Mesenteric fat pad (tissue), 1 donor: ENCODE results near the gene AQP9. TPM values are rescaled to one million over a fixed set of nuclear protein-coding genes. Genes with fewer than 3 reads are reported as not detected.

ENCODE experiments used
- DNase-seq: peaks from one replicate; pipeline ENCODE4 v3.0.0-alpha.2; 2020; ENCODE audit warnings: low spot score
- total RNA-seq: library from RNA; stranded (reverse); fragmentation: NEBNext Ultra II Directional; extraction: Animal tissue kit (Norgen Biotek cat#: 25700); gene quantifications from one replicate; pipeline ENCODE4 v1.2.1, GENCODE V29; 2021
- donor health status: DM: yes; HTN: yes; CAD: no.

AQP9 gene
- total RNA-seq, 1 donor from 2014 or later: 21.1 TPM

DNA sequence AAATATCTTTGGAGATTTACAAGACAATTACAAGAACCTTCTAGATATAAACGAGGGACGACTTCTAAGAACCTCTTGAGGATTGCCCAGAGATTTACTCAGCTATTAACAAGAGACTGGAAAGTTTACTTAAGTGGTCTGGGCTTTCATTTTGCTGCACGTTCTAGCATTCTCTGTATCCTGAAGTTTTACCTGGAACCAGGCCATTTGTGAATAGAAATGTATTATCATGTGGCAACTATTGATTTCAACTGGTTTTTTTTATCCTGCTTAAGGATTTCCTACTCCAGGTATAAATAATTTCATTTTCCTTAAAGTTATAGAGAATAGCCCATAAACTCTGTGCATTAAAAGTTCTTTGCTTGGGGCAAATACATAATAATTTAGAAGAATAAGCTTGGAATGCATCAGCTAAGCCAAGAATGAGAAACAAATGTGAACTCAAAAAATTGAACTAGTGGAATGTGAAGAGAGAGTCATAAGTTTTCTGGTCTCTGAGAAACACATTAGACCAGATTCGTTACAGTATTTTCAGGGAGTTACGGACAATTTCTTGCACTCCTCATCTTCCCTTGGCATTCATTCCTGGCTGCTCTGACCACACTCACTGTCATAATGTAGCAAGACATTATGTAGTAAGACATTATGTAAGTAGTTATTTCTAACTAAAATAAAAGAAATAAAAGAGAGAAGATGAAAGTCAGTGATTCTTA lies 1.3 kb downstream of the AQP9 start:
- no peak for DNase-seq

DNA sequence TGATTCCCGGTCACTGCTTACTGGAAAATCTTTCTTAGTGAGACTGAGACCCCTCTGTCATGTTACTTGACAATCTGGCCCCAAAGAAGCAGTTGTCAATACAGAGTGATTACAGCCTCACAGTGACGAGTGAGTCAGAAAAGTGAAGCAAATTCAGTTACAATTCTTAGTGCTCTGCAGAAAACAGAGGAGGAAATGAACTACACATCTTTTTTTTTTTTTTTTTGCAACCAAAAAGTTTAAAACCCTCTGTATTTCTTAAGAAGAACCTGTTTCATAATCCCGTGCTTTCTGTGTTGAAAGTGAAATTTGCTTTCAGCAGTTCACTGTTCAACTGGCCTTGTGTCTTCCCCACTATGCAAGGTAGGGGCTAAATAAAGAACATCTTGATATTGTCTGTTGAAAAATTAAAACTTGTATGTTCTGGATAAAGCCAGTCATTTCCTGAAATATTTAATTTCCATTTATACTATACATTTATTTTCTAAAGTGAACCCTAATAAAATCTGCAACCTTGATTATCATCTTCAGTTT lies 1.9 kb downstream of the AQP9 start:
- DNase-seq: no peak

- no peak for DNase-seq
Measured at GRCh38 chr15:58141894-58142293, 3.7 kb downstream of the AQP9 start.

- DNase-seq: no peak
Measured at GRCh38 chr15:58142827-58143461, 4.8 kb downstream of the AQP9 start.

- no peak for DNase-seq
Measured at GRCh38 chr15:58145606-58146005, 7.4 kb downstream of the AQP9 start.

DNA sequence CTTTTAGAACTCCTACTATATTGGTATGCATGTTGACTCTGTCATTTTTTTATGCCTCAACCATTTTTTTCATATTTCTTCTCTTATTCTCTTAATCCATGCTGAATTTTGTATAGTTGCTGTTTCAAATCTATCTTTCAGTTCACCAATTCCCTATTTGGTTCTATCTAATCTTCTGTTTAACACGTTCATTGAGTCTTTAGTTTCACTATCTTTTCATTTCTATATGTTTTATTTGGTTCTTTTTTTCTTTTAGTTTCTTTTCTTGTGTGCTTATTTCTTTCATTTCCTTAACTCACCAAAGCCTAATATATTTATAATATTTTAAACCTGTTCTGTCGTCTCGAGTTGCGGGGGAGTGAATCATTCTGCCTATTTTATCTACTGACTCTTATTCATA lies 8.0 kb downstream of the AQP9 start:
- DNase-seq: no peak

GRCh38 chr15:58146749-58147148 lies 8.6 kb downstream of the AQP9 start:
- no peak for DNase-seq

DNA sequence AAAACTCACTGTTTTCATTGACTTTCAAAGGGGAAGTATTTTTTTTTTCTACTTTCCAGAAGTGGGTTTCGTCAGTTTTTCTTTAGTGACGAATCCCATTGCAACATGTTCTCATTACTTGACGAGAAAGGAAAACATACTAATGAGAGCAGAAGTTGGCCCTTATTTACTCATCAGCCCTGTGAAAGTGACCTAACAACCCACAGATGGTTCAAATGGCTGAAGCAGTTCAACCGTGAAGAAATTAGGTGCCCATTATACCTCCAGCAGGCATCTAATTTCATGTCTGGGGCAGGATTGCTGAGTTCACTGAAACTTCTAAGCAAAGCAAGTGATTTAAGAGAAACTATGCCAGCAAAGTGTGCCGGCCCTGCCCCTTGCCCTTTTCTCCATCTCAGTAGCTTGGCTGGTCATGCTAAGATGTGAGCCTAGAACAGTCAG lies 9.0 kb downstream of the AQP9 start:
- no peak for DNase-seq

- DNase-seq: no peak
Measured at GRCh38 chr15:58148120-58148519, 9.9 kb downstream of the AQP9 start.

DNA sequence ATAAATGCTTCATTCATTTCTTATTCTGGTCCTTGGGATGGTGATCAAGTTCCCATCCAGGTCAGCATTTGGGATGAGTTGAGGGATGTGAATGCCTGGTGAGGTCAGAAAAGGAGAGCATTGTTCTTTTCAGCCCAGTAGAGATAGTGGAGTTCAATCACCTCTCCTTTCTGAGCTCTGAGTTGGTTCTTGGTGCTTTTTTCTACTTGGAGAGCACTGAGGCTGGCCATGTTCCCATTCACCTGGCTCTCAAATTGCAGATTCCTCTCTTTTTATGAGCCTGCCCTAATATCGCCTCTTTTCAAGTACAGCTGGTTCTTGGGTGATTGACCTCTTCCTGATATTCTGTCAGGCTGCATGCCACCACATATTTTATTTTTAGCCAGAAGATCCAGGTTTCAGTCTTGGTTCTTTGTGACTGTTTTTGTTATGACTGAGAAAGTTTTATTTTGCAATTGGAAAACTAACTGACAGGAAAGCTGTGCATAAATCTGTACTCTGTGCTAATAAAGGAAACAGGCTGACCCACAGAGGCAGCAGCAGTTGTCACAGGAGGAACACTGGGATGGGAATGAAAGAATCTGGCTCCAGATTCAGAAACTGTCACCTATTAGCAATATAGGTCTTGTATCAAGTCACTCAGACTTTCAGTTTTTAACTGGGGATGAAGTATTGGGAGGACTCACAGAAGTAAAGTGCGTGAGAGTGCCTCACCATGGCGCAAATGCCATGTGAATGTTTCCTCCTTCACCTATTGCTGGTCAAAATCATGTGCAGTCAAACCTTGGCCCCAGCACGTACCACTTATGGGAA lies 10.7 kb downstream of the AQP9 start:
- no peak for DNase-seq

DNA sequence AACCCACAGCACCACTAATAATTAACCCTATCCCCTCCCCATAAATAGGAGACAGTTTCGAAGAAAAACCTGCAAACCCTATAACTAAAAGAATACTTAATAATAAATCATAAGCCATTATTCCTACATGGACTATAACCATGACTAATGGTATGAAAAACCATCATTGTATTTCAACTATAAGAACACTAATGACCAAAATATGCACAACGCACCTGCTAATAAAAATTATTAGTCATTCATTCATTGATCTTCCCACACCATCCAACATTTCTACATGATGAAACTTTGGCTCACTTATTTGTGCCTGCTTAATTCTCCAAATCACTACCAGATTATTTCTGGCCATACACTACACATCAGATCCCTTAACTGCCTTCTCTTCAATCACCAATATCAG lies 16.6 kb downstream of the AQP9 start:
- DNase-seq: no peak

DNA sequence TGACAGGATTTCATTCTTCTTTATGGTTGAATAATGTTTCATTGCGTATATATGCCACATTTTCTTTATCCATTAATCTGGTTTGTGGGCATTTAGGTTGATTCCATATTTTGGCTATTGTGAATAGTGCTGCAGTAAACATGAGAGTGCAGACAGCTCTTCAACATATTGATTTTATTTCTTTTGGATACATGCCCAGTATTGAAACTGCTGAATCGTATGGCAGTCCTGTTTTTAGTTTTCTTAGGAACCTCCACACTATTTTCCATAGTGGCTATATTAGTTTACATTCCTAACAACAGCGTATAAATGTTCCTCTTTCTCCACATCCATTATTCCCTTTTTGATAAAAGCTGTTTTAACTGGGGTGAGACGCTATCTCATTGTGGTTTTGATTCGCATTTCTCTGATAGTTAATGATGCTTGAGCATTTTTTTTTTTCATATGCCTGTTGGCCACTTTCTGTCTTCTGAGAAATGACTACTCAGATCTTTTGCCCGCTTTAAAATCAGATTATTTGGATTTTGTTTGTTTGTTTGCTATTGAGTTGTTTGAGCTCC lies 21.7 kb downstream of the AQP9 start:
- DNase-seq: no peak

DNA sequence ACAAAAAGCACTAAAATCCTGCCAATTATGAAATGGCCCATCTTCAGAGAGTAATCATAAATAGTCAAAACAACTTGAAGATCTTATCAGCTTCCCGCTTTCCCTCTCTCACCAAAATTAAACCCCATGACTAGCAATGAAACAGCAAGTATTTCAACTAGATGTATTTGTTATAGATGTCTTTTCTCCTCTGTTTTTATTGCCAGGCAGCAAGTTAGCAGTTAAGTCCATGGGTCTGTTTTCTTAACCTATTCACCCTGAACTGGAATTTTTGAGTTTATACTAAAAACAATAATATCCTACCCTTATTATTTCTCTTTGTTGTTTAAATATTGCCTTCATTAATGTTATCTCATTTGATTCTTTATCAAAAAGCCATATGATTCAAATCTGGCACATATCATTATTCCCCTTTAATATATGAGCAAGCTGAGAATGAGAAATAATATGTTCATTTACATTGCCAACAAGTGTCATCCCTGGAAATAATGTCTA lies 23.3 kb downstream of the AQP9 start:
- DNase-seq: no peak

- DNase-seq: no peak
Measured at GRCh38 chr15:58163985-58164384, 25.8 kb downstream of the AQP9 start.

GRCh38 chr15:58164926-58165325 lies 26.7 kb downstream of the AQP9 start:
- no peak for DNase-seq

- DNase-seq: no peak
Measured at GRCh38 chr15:58165661-58166060, 27.5 kb downstream of the AQP9 start.

DNA sequence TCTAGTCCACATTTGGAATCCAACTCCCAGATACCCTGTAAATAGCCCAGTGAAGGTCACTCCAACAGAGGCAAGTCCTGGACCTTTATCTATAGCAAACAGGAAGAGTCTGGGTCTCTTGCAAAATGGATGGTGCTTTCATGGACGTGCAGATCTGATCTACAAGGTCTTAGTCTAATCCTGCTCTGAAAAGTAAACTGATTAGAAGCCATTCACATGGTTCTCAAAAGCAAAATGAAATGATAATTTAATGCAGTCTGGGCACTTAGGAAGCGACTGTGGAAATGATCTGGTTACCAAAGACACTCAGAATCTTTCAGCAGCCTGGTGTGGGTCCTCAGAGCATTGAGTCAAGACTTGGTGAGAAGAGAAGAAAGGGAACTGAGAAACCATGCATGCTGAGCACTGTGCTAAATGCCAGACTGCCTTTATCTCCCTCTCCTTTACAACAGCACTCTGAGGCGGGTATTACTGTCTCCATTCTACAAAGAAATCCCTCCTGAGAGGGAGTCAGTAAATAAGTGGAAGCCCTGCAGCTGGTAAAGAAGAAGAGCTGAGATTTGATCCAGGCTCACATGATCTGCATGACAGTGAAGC lies 29.0 kb downstream of the AQP9 start:
- no peak for DNase-seq

DNA sequence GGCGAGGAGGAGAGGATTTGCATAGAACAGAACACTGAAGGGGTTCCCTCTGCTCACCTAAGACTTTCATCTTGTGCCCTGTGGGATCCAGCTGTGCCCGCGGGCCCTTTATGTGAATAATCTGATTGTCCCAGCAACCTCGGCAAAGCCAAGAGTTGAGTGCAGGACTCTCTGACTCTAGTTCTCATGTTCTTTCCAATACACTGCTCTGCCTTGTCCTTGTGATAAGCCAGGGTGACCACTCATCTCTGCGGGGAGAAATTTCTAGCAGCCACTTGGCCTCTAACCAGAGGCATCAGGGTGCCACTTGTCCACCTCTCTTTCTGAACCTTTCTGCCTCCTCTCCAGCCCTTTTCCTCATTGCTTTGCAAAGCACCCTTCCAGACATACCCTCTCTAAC lies 31.8 kb downstream of the AQP9 start:
- DNase-seq: no peak

DNA sequence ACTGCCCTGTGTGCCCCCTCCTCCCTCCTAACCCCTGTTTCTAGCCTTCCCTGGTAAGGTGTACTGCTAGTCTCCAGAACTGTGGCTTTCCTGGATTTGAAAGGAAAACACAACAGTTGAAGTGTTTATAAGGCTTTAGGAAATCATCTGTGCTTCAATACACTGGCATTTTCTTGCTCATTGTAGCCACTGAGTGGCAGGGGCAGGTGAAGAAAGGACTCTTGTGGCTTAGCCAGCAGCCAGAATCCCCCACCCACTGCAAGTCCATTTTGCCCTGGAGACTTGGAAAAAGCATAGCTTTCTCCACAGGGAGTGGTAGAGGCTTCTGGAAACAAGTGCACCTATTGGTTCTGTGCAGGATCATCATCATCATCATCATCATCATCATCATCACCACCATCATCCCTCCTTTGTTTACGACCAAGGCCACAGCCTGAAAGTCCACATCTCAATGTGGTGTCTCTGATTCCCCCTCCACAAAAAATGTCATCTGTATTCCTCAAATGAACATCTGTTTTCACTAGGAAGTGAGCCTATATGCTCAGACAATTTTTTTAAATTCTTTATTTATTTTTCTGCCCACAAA lies 33.4 kb downstream of the AQP9 start:
- no peak for DNase-seq

DNA sequence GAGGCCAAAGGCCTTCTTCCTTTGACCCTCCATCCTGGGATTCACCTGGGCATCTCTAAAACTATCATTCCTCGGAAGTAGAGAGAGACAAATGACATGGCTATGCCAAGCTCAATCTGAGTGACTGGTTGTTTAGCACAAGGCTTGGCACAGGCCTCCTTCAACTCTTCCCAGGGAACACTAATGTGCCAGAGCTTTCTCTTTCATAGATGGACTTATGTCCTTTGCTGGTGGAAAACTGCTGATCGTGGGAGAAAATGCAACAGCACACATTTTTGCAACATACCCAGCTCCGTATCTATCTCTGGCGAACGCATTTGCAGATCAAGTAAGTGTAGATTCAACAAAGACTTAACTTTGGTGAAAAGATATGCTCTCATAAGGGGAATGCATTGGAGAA lies 36.5 kb downstream of the AQP9 start:
- DNase-seq: no peak

- no peak for DNase-seq
Measured at GRCh38 chr15:58175955-58176354, 37.8 kb downstream of the AQP9 start.
